Measurements from ENCODE around the gene ZNF808. TPM values are rescaled to one million over a fixed set of nuclear protein-coding genes. Genes with fewer than 3 reads are reported as not detected.

The ZNF808 gene
- total and polyA plus RNA-seq, 9 of the 15 experiments (the other 6 are each of a cell fraction or from before 2014, with no cell fraction given) = 3.1 to 20.1 (median 10.9) TPM

- peak in 1 of 2 experiments; percentile 74 for TF ChIP-seq AFF1 (IDR thresholded peaks at IDR 0.05; ENCODE audit: low read depth in 1 of 2, partially characterized antibody in 2 of 2)
- peak; percentile 58 for TF ChIP-seq ATF7 (IDR thresholded peaks at IDR 0.05)
- no peak for TF ChIP-seq FUS (optimal IDR thresholded peaks at IDR 0.05; ENCODE audit: low read depth, low read length)
- peak in 1 of 2 experiments; percentile 52; a peak in 1 of 4 replicates for TF ChIP-seq FOXA3 (CRISPR knock-in tag; conservative IDR thresholded peaks at IDR 0.05 in 1 of 2, IDR thresholded peaks at IDR 0.05 in 1 of 2)
- TF ChIP-seq HNRNPLL (IDR thresholded peaks at IDR 0.05; ENCODE audit: low read depth, low read length, poor library complexity, severe bottlenecking) = peak; percentile 47
- TF ChIP-seq BACH1 (tag; IDR thresholded peaks at IDR 0.05) = no peak
- TF ChIP-seq TEAD4 (IDR thresholded peaks at IDR 0.05; ENCODE audit: low read length) = no peak
- 0 out of 2 replicates have a peak, but pooled peaks have one; percentile 30 for TF ChIP-seq TEAD4 (CRISPR knock-in tag; IDR thresholded peaks at IDR 0.05; ENCODE audit: borderline replicate concordance)
- TF ChIP-seq KDM5B (IDR thresholded peaks at IDR 0.05; ENCODE audit: insufficient replicate concordance, low read depth, low read length) = peak; percentile 69
- 0 out of 2 replicates have a peak, but pooled peaks have one; percentile 57 for TF ChIP-seq ETV1 (tag; conservative IDR thresholded peaks at IDR 0.05; ENCODE audit: low read depth)
- TF ChIP-seq, protein P1, sequence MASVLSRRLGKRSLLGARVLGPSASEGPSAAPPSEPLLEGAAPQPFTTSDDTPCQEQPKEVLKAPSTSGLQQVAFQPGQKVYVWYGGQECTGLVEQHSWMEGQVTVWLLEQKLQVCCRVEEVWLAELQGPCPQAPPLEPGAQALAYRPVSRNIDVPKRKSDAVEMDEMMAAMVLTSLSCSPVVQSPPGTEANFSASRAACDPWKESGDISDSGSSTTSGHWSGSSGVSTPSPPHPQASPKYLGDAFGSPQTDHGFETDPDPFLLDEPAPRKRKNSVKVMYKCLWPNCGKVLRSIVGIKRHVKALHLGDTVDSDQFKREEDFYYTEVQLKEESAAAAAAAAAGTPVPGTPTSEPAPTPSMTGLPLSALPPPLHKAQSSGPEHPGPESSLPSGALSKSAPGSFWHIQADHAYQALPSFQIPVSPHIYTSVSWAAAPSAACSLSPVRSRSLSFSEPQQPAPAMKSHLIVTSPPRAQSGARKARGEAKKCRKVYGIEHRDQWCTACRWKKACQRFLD (CRISPR knock-in tag; IDR thresholded peaks at IDR 0.05) = no peak
- TF ChIP-seq ZNF282 (CRISPR knock-in tag; IDR thresholded peaks at IDR 0.05) = no peak
- no peak for TF ChIP-seq ZEB2 (IDR thresholded peaks at IDR 0.05)
- TF ChIP-seq SP1 (CRISPR knock-in tag; IDR thresholded peaks at IDR 0.05) = peak; percentile 81; the same call in 1 of the 2 replicates
- peak; percentile 95 for TF ChIP-seq POLR2A (conservative IDR thresholded peaks at IDR 0.05)
- peak in 1 of 2 experiments; percentile 82; a peak in 2 of 4 replicates for TF ChIP-seq HDAC1 (IDR thresholded peaks at IDR 0.05)
- TF ChIP-seq ZNF740 (CRISPR knock-in tag; IDR thresholded peaks at IDR 0.05) = peak; percentile 76; the same call in 1 of the 2 replicates
- no peak for TF ChIP-seq ZNF740 (tag; IDR thresholded peaks at IDR 0.05)
- TF ChIP-seq LCOR (CRISPR knock-in tag; IDR thresholded peaks at IDR 0.05) = peak; percentile 61; the same call in 1 of the 2 replicates
- no peak for TF ChIP-seq BRF1 (IDR thresholded peaks at IDR 0.05; ENCODE audit: borderline replicate concordance, extremely low read depth, insufficient read length)
- peak; percentile 33; the same call in 1 of the 2 replicates for TF ChIP-seq CHD2 (IDR thresholded peaks at IDR 0.05; ENCODE audit: low read depth, low read length)
Measured at GRCh38 chr19:52570000-52570861, 42.8 kb downstream of the ZNF808 start, which contains the start of gene ZNF701 (continued).
